T follicular helper cell (primary cell): ENCODE results near the gene CD55.

ENCODE experiments used
- DNase-seq: peaks from one replicate; pipeline ENCODE4 v3.0.0-alpha.2; 2020; ENCODE audit warnings: low read depth

Gene CD55

GRCh38 chr1:207330011-207330710 lies 8.7 kb downstream of the CD55 start:
- DNase-seq: no peak

GRCh38 chr1:207331354-207332313 lies 10.2 kb downstream of the CD55 start:
- no peak for DNase-seq

- DNase-seq: no peak
Observed at GRCh38 chr1:207333009-207333600, 11.6 kb downstream of the CD55 start.

GRCh38 chr1:207333620-207334019 lies 12.1 kb downstream of the CD55 start:
- no peak for DNase-seq

- no peak for DNase-seq
Observed at GRCh38 chr1:207334337-207334736, 12.9 kb downstream of the CD55 start.

GRCh38 chr1:207335138-207335537 lies 13.7 kb downstream of the CD55 start:
- no peak for DNase-seq

DNA sequence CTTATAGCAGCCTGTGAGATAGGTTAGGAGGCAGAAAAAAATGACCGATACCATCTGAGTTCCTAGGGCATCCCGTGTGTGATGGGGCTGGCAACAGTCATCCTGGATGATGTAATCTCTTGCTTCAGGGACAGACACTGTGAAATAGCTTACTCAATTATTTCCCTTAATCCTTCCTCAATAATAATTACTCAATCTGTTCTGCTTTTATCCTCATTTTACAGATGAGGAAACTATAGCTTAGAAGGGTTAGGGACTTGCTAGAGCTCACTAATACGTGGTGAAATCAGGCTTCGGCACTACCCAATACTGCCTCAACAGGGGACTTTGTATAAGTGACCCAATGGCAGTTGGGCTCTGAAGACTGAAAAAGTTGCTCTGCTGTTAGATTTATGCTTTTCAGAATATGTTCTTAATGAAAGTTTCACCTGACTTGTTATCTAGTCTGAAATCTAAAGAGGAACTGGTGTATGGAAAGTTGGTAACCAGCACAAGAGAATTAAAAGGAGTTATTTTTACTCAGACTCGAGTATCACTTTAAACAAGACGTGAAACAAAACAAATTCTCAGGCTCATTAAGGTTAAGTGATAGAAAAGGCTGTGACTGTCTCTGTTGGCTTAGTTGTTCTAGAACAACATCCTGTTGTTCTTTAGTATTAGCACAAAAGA lies 14.4 kb downstream of the CD55 start:
- DNase-seq: no peak

DNA sequence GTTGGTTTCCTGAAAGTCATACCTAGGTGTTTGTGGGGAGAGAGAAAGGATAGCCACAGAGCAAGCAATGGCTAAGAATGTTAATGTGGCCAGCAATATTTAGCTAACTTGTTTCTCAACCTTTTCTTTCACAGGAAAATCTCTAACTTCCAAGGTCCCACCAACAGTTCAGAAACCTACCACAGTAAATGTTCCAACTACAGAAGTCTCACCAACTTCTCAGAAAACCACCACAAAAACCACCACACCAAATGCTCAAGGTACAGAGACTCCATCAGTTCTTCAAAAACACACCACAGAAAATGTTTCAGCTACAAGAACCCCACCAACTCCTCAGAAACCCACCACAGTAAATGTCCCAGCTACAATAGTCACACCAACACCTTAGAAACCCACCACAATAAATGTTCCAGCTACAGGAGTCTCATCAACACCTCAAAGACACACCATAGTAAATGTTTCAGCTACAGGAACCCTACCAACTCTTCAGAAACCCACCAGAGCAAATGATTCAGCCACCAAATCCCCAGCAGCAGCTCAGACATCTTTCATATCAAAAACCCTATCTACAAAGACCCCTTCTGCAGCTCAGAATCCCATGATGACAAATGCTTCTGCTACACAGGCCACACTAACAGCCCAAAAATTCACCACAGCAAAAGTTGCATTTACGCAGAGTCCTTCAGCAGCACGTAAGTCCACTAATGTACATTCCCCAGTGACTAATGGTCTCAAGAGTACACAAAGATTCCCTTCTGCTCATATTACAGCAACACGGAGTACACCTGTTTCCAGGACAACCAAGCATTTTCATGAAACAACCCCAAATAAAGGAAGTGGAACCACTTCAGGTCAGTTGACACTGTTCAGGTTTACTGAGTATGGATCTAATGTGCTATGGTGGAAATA lies 15.3 kb downstream of the CD55 start:
- no peak for DNase-seq

DNA sequence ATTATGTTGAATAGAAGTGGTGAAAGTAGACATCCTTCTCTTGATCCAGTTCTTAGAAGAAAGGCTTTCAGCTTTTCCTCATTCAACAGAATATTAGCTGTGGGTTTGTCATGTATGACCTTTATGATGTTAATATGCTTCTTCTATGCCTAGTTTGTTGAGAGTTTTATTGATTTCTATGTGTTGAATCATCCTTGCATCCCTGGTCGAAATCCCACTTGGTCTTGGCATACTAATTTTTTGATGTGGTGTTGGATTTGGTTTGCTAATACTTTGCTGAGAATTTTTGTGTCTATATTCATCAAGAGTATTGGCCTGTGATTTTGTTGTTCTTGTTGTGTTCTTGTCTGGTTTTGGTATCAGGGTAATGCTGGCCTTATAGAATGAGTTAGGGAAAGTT lies 20.9 kb downstream of the CD55 start:
- DNase-seq: no peak

GRCh38 chr1:207343675-207344074 lies 22.2 kb downstream of the CD55 start:
- DNase-seq: no peak

DNA sequence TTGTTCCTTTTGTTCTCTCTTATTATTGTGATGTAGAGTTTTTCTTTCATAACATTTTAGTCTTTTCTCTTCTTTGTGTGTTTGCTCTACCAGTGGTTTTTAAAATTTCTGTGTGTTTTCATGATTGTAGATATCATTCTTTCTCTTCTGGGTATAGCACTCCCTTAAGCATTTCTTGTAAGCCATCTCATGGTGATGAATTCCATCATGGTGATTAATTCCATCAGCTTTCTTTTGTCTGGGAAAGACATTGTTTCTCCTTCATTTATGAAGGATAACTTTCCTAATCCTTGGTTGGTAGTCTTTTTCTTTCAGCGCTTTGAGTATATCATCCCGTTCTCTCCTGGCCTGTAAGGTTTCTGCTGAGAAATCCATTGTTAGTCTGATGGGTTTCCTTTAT lies 22.7 kb downstream of the CD55 start:
- DNase-seq: no peak

- DNase-seq: no peak
Observed at GRCh38 chr1:207345644-207346477, 24.4 kb downstream of the CD55 start.

GRCh38 chr1:207346513-207346912 lies 25.0 kb downstream of the CD55 start:
- DNase-seq: no peak

DNA sequence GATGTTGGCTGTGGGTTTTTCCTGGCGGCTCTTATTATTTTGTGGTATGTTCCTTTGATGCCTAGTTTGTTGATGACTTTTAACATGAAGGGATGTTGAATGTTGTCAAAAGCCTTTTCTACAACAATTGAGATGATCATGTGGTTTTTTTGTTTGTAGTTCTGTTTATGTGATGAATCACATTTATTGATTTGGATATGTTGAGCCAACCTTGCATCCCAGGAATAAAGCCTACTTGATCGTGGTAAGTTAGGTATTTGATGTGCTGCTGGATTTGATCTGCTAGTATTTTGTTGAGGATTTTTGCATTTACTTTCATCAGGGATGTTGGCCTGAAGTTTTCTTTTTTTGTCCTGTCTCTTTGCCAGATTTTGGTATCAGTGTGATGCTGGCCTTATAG lies 28.5 kb downstream of the CD55 start:
- no peak for DNase-seq

GRCh38 chr1:207352554-207352953 lies 31.1 kb downstream of the CD55 start:
- DNase-seq: no peak

- DNase-seq: no peak
Observed at GRCh38 chr1:207355060-207355459, 33.6 kb downstream of the CD55 start.

GRCh38 chr1:207355513-207356295 lies 34.2 kb downstream of the CD55 start:
- DNase-seq: no peak

- no peak for DNase-seq
Observed at GRCh38 chr1:207361029-207361428, 39.6 kb downstream of the CD55 start.

- no peak for DNase-seq
Observed at GRCh38 chr1:207361889-207362288, 40.4 kb downstream of the CD55 start.
